Uterus (tissue), 2 donors: ENCODE results near the gene PRKCE.

Experiments used
- CTCF ChIP-seq, 4 experiments: fragments of 200-600 bp in 2 of 4; fragments of 450-650 bp in 2 of 4; sonication (generic) in 2 of 4; IDR thresholded peaks; one replicate each; pipeline ENCODE4 v1.5.1; 2016 to 2019; ENCODE audit warnings: antibody characterized with exemption in 4 of 4, mild to moderate bottlenecking in 2 of 4, moderate library complexity in 1 of 4
- POLR2A ChIP-seq, 2 donors: fragments of 450-650 bp; IDR thresholded peaks; one replicate each; pipeline ENCODE4 v1.6.1; 2016; ENCODE audit warnings: antibody characterized with exemption in 2 of 2, mild to moderate bottlenecking in 1 of 2, moderate library complexity in 1 of 2

GRCh38 chr2:45922577-45922988 is 271.1 kb downstream of the PRKCE start:
- TF ChIP-seq POLR2A (IDR thresholded peaks at IDR 0.05) (no peak), CTCF (IDR thresholded peaks at IDR 0.05) (no peak)
